OCI-LY3 (cell line): Measurements from ENCODE around the gene UBE2U.

ENCODE experiments used
- CTCF ChIP-seq: fragments of 200-600, 300-600 bp; sonication (generic); IDR thresholded peaks from 2 replicates; pipeline ENCODE4 v1.5.1; 2014; ENCODE audit warnings: antibody characterized with exemption, low read length, low read depth
- EZH2phosphoT487 ChIP-seq: fragments of 200-600 bp; shearing (Covaris generic); IDR thresholded peaks from 2 replicates; pipeline ENCODE4 v1.6.1; 2018; ENCODE audit warnings: antibody characterized with exemption, mixed run types, low read depth

- TF ChIP-seq CTCF: no peak
- no peak for TF ChIP-seq EZH2phosphoT487
These were observed 48.1 kb upstream of the UBE2U start for GRCh38 chr1:64155278-64155677.
